Liver (tissue), 3 donors: ENCODE measurements around the gene TSR2.

Source experiments
- HNF4A ChIP-seq, 2 donors: conservative IDR thresholded peaks; 2 replicates each; pipeline ENCODE4 v1.6.1; 2016; ENCODE audit warnings: antibody characterized with exemption in 2 of 2, mild to moderate bottlenecking in 2 of 2
- JUND ChIP-seq, 2 donors: IDR thresholded peaks; 2 replicates each; pipeline ENCODE4 v1.6.1; 2016; ENCODE audit warnings: antibody characterized with exemption in 2 of 2
- RXRA ChIP-seq, 2 donors: IDR thresholded peaks; 2 replicates each; pipeline ENCODE4 v1.6.1; 2017 to 2018; ENCODE audit warnings: antibody characterized with exemption in 2 of 2, mild to moderate bottlenecking in 1 of 2
- TF ChIP-seq, protein P1 (sequence below): IDR thresholded peaks from 2 replicates; pipeline ENCODE4 v1.6.1; 2016; ENCODE audit warnings: antibody characterized with exemption
- TF ChIP-seq, protein P2 (sequence below): fragments of 150-350 bp; IDR thresholded peaks from 2 replicates; pipeline ENCODE4 v1.5.1; 2017; ENCODE audit warnings: improper control_type of control experiment, low read depth, low read length; ENCODE audit not compliant: missing input control
- donor health status: healthy.
- donor health status: healthy.

DNA sequence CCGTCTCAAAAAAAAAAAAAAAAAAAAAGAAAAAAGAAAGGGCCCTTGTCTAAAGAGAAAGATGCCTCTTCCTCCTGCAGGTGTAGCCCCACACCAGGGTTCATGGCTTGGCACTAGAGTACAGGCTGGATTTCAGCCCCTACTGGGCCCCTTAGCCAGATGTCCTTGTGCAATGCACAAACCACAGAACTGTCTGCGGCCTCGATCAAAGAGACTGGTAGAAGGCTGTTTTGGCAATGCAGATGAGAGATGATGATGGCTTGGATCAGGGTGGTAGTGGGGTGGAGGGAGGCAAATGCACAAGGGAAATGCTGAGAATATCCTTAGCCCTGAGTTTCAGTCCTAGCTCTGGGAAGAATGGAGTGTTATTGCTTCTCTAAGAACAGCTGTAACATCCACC is 26.5 kb upstream of the TSR2 start:
- no peak for TF ChIP-seq HNF4A (conservative IDR thresholded peaks at IDR 0.05)
- TF ChIP-seq JUND (IDR thresholded peaks at IDR 0.05) = no peak
- TF ChIP-seq, protein P1, sequence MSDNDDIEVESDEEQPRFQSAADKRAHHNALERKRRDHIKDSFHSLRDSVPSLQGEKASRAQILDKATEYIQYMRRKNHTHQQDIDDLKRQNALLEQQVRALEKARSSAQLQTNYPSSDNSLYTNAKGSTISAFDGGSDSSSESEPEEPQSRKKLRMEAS = no peak
- TF ChIP-seq, protein P2, sequence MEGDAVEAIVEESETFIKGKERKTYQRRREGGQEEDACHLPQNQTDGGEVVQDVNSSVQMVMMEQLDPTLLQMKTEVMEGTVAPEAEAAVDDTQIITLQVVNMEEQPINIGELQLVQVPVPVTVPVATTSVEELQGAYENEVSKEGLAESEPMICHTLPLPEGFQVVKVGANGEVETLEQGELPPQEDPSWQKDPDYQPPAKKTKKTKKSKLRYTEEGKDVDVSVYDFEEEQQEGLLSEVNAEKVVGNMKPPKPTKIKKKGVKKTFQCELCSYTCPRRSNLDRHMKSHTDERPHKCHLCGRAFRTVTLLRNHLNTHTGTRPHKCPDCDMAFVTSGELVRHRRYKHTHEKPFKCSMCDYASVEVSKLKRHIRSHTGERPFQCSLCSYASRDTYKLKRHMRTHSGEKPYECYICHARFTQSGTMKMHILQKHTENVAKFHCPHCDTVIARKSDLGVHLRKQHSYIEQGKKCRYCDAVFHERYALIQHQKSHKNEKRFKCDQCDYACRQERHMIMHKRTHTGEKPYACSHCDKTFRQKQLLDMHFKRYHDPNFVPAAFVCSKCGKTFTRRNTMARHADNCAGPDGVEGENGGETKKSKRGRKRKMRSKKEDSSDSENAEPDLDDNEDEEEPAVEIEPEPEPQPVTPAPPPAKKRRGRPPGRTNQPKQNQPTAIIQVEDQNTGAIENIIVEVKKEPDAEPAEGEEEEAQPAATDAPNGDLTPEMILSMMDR = no peak
- no peak for TF ChIP-seq RXRA (IDR thresholded peaks at IDR 0.05)
